C4-2B (cell line): ENCODE measurements around the gene UNC5CL.

ENCODE experiments used
- H3K27ac ChIP-seq: fragments of 450-650 bp; 2 replicates; pipeline ENCODE4 v1.5.1; 2017
- ZFX ChIP-seq: fragments of 450-650 bp; IDR thresholded peaks from 2 replicates; pipeline ENCODE4 v1.6.1; 2017
- TF ChIP-seq, protein P1 (sequence below): fragments of 450-650 bp; conservative IDR thresholded peaks from 2 replicates; pipeline ENCODE4 v1.5.1; 2017; ENCODE audit warnings: mild to moderate bottlenecking

Gene UNC5CL

DNA sequence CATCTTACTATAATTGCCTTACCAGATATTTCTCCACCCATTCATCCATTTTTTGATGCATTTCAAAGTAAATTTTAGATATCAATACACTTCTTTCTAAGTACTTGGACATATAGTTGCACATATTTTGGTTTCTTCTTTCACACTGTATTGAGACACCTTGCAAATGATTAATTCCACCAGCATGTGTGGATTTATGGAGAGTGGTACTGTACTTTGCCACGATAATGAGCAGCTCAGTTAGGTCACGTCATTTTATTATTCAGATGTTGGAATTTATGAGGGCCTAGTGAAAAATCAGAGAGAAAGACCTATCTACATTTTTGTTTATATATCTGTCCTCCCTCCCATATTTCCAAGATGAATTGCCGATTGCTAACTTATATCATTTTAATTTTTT lies 39.1 kb upstream of the UNC5CL start:
- TF ChIP-seq ZFX, result no peak
- TF ChIP-seq, protein P1, sequence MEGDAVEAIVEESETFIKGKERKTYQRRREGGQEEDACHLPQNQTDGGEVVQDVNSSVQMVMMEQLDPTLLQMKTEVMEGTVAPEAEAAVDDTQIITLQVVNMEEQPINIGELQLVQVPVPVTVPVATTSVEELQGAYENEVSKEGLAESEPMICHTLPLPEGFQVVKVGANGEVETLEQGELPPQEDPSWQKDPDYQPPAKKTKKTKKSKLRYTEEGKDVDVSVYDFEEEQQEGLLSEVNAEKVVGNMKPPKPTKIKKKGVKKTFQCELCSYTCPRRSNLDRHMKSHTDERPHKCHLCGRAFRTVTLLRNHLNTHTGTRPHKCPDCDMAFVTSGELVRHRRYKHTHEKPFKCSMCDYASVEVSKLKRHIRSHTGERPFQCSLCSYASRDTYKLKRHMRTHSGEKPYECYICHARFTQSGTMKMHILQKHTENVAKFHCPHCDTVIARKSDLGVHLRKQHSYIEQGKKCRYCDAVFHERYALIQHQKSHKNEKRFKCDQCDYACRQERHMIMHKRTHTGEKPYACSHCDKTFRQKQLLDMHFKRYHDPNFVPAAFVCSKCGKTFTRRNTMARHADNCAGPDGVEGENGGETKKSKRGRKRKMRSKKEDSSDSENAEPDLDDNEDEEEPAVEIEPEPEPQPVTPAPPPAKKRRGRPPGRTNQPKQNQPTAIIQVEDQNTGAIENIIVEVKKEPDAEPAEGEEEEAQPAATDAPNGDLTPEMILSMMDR, result no peak
- H3K27ac ChIP-seq, result no peak overlapping the region

DNA sequence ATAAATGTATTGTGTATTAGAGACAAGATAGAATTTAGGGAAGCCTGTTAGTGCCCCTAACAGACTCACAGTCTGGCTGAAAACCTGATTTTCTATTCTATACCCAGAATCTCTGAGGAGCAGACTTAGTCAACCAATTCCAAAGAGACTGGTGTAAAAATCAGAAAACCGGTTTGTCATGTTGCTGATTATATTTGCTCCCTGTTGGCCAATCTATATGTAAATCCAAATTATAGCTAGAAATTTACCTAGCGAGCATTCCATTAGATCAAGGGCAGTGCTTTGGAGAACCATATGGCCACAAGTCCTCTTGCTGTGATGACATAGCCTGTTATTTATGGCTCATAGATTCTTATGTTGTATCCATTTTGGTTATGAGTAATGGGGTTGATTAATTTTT lies 38.5 kb upstream of the UNC5CL start:
- H3K27ac ChIP-seq, result no peak overlapping the region
- TF ChIP-seq, protein P1, result no peak
- no peak for TF ChIP-seq ZFX

DNA sequence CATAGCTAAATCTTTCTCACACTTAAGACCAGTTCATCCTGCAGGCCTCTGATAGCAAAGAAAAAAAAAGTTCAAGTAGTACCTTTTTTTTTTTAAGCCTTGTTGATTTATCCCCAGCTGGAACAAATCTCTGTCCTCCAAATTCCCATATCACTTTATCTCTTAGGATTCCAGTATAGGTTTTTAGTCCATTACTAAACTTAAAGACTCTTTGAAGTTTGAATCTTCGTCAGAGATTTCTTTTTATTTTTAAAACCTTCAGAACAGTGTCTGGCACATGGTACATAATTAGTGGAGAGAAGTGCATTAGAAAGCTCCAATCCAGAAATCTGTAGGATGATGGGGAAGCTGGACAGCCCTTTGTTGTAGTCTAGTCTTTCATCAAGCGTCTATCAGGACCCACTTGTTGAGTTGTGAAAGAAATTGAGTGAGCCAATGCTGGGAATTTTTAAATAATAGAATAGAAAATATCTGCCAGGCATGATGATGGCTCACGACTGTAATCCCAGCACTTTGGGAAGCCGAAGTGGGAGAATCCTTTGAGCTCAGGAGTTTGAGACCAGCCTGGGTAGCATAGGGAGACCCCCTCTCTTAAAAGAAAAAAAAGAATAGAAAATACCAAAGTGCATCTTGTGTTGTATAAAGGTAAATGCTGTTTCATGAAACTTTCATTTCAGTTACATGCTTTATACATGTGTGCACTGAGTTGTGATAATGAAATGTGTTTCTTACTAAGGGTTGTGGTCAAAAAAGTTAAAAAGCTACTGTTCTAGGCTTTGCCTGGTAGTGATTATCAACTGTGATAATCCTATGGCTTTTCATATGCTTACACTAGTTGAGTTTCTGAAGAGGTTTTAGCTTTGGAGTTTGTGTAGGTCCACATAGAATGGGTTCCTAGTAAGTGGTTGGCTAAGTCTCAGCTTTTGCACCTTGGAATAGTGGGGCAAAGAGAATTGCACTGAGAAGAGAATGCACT lies 36.9 kb upstream of the UNC5CL start:
- no peak overlapping the region for H3K27ac ChIP-seq
- TF ChIP-seq, protein P1, result no peak

DNA sequence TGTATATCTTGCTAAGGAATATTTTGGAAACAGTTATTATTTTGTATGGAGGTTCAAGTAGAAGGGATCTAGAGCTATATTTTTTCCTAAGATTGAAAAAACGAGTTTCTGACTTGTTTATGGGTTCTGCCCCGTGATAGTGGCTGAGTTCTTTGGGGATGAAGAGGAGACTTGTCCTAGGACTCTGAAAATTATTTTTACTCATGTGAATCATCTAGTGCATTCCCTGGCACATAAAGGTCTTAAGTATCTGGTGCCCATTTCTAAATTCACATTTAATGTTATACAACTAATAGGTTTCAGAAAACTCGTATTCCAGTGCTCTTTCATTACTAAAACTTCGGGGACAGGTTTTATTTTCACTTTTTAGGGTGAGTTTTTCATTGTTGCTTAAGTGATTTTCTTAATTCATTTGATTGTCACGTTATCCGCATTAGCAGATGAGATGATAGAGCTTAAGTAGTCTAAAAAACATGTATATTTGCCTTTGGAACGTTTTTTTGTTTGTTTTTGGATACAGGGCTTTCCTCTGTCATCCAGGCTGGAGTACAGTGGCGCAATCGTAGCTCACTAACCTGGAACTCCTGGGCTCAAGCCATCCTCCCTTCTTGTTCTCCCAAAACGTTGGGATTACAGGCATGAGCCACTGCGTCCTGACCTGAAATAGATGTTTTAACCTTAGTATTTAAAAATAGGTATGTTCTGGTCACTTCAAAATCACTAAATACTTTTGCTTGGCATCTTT lies 35.8 kb upstream of the UNC5CL start:
- TF ChIP-seq ZFX, result no peak
- TF ChIP-seq, protein P1, result no peak
- H3K27ac ChIP-seq, result peak overlapping the region; percentile 100; the same call in 1 of the 2 replicates

DNA sequence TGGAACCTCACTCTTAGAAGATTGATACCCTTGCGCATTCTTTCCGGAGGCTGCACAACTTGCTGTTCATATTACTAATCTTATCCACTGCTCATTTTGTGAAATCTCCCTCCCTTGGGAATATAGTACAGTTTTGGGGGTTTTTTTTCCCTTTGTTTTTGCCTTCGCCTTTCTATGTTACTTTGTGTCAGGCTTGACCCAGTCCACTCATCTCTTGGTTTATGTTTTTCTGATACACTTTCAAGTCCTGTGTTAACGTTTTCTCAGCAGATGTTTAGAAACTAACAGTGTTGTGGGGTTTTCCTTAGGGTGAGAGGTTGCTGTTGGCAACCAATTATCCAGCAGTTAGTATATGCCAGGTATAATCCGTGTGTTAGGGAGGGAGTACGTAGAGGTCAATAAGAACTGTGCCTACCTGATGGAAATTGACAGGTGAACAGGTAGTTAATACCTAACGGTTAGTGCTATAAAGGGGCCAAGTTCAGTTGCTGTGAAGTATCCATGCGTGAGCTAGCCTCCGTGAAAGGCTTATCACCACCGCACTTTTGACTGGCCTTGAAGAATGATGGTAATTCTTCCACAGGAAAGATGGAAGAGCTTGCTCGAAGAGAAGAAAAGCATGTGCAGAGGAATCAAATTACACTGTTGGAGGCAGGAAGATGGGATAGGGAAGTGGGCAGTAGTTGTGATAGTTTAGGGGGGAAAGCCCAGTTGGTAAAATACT lies 35.1 kb upstream of the UNC5CL start:
- peak overlapping the region; percentile 100 for H3K27ac ChIP-seq
- TF ChIP-seq ZFX, result no peak
- TF ChIP-seq, protein P1, result no peak

DNA sequence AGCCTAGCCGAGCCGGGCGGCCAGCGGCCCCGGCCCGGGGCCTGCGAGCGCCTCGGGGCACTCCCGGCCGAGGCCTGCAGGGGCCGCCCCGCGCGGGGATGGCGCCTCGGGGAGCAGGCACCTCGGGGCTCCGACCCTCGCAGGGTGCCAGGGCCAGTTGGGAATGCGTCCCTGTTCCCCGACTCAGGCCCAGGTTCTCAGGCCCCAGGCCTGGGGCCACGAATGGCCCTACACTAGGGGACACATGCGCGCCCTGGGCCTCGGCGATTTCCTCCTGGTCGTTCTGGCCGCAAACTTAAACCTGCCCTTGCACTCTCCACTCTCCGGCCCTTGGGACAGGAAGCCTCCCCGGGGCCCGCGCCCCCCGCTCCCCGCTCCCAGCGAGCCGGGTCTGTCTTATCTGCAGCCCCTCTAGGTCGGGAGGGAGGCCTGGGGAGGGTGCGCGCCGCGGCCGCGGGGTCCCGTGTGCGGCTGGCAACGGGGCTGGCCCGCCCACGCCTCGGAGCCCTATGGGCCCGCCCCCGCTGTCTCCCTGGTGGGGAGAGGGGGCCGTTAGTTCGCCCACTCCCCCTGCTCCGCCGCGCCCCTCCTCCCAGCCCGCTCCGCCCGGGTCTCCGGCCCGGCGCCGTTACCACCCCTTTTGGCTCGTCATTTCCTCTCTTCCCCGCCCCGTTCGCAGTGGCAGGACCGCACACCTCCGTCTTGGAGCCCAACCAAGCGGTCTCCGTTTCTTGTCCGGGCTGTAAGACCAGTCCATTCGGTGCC lies 34.4 kb upstream of the UNC5CL start:
- peak overlapping the region; percentile 100 for H3K27ac ChIP-seq
- TF ChIP-seq ZFX, result peak; percentile 99
- TF ChIP-seq, protein P1, result peak; percentile 60
